ENCODE results near the gene NYNRIN. TPM values are rescaled to one million over a fixed set of nuclear protein-coding genes. Genes with fewer than 3 reads are reported as not detected.
A peak's percentile ranks its signal among the peaks of the same experiment; 100 is the strongest.

The NYNRIN gene
- total and polyA plus RNA-seq, 10 of the 15 experiments (the other 5 are each of a cell fraction or from before 2014, with no cell fraction given) = under 0.01 to 0.15 (median 0.01) TPM; not detected in 5

DNA sequence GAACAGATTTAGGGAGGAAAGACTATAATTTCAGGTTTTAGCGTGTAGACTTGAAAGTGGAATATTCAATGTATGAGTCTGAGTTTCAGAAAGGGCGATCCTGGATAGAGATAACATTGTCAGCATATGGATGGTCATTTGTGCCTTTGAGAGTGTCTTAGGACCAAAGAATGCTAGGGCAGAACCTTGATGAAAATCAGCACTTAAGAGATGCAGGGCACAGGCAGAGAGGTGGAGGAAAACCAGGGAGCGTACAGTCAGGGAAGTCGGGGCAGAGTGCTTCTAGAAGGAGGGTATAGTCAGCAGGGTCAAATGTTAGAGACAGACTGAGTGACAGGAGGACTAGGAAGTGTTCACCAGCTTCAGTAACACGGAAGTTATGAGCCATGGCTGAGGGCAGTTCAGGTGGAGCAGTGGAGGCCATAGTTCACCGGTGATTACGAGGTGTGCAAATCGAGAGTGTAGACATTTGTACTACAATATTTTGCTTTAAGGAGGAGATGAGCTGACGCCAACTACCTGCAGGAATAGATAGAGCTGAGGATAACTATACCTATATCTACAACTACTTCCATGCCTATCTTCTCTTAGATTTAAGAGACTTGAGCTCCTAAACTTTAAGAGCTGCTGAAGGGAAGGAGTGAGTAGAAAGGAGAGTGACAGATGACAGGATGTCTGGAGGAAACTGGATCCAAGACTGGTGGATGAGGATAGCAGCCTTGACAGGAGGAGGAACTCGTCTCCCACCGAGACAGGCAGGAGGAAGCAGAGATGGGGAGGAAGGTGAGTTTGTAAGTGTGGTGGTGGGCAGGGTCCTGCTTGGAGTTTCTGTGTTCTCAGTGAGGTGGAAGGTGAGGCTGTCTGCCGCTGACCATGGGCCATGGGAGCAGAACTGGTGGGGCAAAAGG is 24.1 kb downstream of the NYNRIN start:
- in situ Hi-C loops (cut with MboI) = no loop called here
- Histone ChIP-seq H3K27me3 (replicated peaks in 1 of 2; ENCODE audit: control insufficient read depth in 2 of 2, insufficient read depth in 2 of 2, low read length in 1 of 2) (no peaks in the 10 kb centered on the region; a peak in 1 of 4 replicates), H3K4me2 (ENCODE audit: control insufficient read depth, insufficient read depth) (no peak overlapping the region), H4K20me1 (ENCODE audit: control insufficient read depth, insufficient read depth) (no peaks in the 10 kb centered on the region), H3K9me3 (replicated peaks; ENCODE audit: control insufficient read depth, insufficient read depth, low read length) (no peaks in the 10 kb centered on the region), H3K27ac (ENCODE audit: control insufficient read depth, insufficient read depth) (no peak overlapping the region), H3K79me2 (ENCODE audit: control insufficient read depth, insufficient read depth, low read length) (no peaks in the 10 kb centered on the region), H3K4me3 (no peak overlapping the region), H3K36me3 (ENCODE audit: control insufficient read depth in 2 of 2, insufficient read depth in 2 of 2, low read length in 1 of 2) (no peaks in the 10 kb centered on the region), H3K4me1 (ENCODE audit: control insufficient read depth, insufficient read depth, low read length) (no peaks in the 10 kb centered on the region), H3K9ac (ENCODE audit: control insufficient read depth, insufficient read depth, low read length) (no peak overlapping the region), H2AFZ (ENCODE audit: control insufficient read depth, low read depth, low read length) (peak overlapping the region; percentile 9; the same call in 1 of the 2 replicates)
- ATAC-seq = peak; percentile 29; the same call in 1 of the 3 replicates
- no TSS peak for BruUV-seq (replicated peaks)
- SMC1A ChIA-PET (ENCODE audit: uncharacterized antibody, unreplicated experiment) = interaction anchor here (0.9 to 3.6 kb wide), 5 partner anchors 8 to 115 kb away, joined by 3 to 18 read pairs (median 6); partner anchors contain the start of gene CIDEB
- POLR2A ChIA-PET = interaction anchor here (0.9 kb wide), 1 partner anchor 56 kb away, joined by 3 read pairs; no protein-coding TSS in a partner anchor
- WGBS (ENCODE audit: insufficient coverage, insufficient replicate concordance, low lambda C conversion rate, missing lambda C conversion rate) = 42% methylated on average over 12 of the region's 12 CpGs
- DNase-seq (ENCODE audit: low read depth, low spot score) = no peak
- RAD21 ChIA-PET (ENCODE audit: unreplicated experiment) = interaction anchor here (1.1 to 3.5 kb wide), 4 partner anchors 9 to 89 kb away, joined by 3 to 17 read pairs (median 6); no protein-coding TSS in a partner anchor
- FAIRE-seq = no peak
- intact Hi-C loops (cut with micrococcal nuclease; ENCODE audit: unreplicated experiment) = no loop called here
- TF ChIP-seq HDAC6 (IDR thresholded peaks at IDR 0.05; ENCODE audit: unreplicated experiment) (no peak), PKNOX1 (IDR thresholded peaks at IDR 0.05) (peak; percentile 53; the same call in 1 of the 2 replicates)
- CTCF ChIA-PET = interaction anchor here (0.8 to 10.8 kb wide), 10 partner anchors 9 to 98 kb away, joined by 3 to 452 read pairs (median 5); partner anchors contain the start of genes ADCY4 and RIPK3

DNA sequence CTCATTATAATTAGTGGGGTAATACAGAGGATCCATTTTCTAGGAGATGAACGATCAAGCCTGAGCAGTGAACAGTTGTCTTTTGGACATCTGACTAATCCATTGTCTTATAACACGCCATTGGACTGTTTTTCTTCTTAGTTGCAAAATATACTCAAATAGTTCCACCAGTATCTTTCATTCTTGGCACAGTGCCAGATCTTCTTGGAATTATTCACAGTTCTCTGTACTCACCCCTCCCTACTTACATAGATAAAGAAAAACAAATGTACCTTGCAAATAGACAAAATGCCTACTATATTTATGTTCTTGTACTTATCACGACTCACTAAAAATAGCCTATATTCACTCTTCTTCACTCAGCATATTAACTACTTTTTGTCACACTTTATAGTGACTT is 26.9 kb downstream of the NYNRIN start:
- peak; percentile 82 for TF ChIP-seq SMAD1 (IDR thresholded peaks at IDR 0.05; ENCODE audit: low read depth, partially characterized antibody)
- no peak for TF ChIP-seq CBX3 (IDR thresholded peaks at IDR 0.05; ENCODE audit: borderline replicate concordance, low read depth)
- no peak for TF ChIP-seq USF1 (IDR thresholded peaks at IDR 0.05; ENCODE audit: borderline replicate concordance, extremely low read length, insufficient read depth, low read depth, low read length)
- TF ChIP-seq RB1 (IDR thresholded peaks at IDR 0.05; ENCODE audit: borderline replicate concordance) = no peak
- H3K4me1 ChIP-seq (ENCODE audit: control insufficient read depth, insufficient read depth, low read length) = no peaks in the 10 kb centered on the region; the same call in 1 of the 2 replicates
- no peak overlapping the region for H3K4me3 ChIP-seq
- H3K36me3 ChIP-seq (ENCODE audit: control insufficient read depth in 2 of 2, insufficient read depth in 2 of 2, low read length in 1 of 2) = no peaks in the 10 kb centered on the region
- no peaks in the 10 kb centered on the region for H4K20me1 ChIP-seq (ENCODE audit: control insufficient read depth, insufficient read depth)
- no peak overlapping the region for H3K4me2 ChIP-seq (ENCODE audit: control insufficient read depth, insufficient read depth)
- RAD21 ChIA-PET (ENCODE audit: unreplicated experiment) = interaction anchor here (1.0 to 3.5 kb wide), 3 partner anchors 60 to 93 kb away, joined by 3 to 17 read pairs (median 4); no protein-coding TSS in a partner anchor
- no peak overlapping the region for H2AFZ ChIP-seq (ENCODE audit: control insufficient read depth, low read depth, low read length)
- SMC1A ChIA-PET (ENCODE audit: uncharacterized antibody, unreplicated experiment) = interaction anchor here (0.7 to 3.6 kb wide), 5 partner anchors 12 to 134 kb away, joined by 3 to 18 read pairs (median 3); no protein-coding TSS in a partner anchor
- H3K9me3 ChIP-seq (replicated peaks; ENCODE audit: control insufficient read depth, insufficient read depth, low read length) = no peaks in the 10 kb centered on the region
- in situ Hi-C loops (cut with MboI) = no loop called here
- 76% methylated on average over 3 of the region's 3 CpGs for WGBS (ENCODE audit: insufficient coverage, insufficient replicate concordance, low lambda C conversion rate, missing lambda C conversion rate)
- no peaks in the 10 kb centered on the region for H3K27me3 ChIP-seq (replicated peaks in 1 of 2; ENCODE audit: control insufficient read depth in 2 of 2, insufficient read depth in 2 of 2, low read length in 1 of 2)
- no peak overlapping the region for H3K9ac ChIP-seq (ENCODE audit: control insufficient read depth, insufficient read depth, low read length)
- POLR2A ChIA-PET = no interaction called here
- no peak overlapping the region for H3K27ac ChIP-seq (ENCODE audit: control insufficient read depth, insufficient read depth)
- BruUV-seq (replicated peaks) = no TSS peak
- no peak for DNase-seq (ENCODE audit: low read depth, low spot score)
- peaks cover 12% of the 10 kb centered on the region for H3K79me2 ChIP-seq (ENCODE audit: control insufficient read depth, insufficient read depth, low read length)
- no peak for FAIRE-seq
- intact Hi-C loops (cut with micrococcal nuclease; ENCODE audit: unreplicated experiment) = no loop called here
- CTCF ChIA-PET = interaction anchor here (0.7 to 10.8 kb wide), 9 partner anchors 10 to 940 kb away, joined by 3 to 452 read pairs (median 5); partner anchors contain the start of genes ADCY4 and RIPK3
- ATAC-seq = no peak
